ENCODE measurements around the gene FAAP100.

FAAP100 gene

GRCh38 chr17:81498953-81499600 lies 53.1 kb downstream of the FAAP100 start:
- TF ChIP-seq FOXP2 (optimal IDR thresholded peaks at IDR 0.05; ENCODE audit: borderline replicate concordance, extremely low read depth, extremely low read length, insufficient read depth) (no peak), TAF1 (IDR thresholded peaks at IDR 0.05; ENCODE audit: borderline replicate concordance, insufficient read depth, low read length) (no peak), REST (IDR thresholded peaks at IDR 0.05; ENCODE audit: insufficient read depth in 1 of 2, low read depth in 2 of 2, low read length in 2 of 2) (no peak), POLR2AphosphoS5 (IDR thresholded peaks at IDR 0.05; ENCODE audit: low read depth, low read length) (no peak), SIN3A (IDR thresholded peaks at IDR 0.05; ENCODE audit: borderline replicate concordance, insufficient read depth, low read length) (no peak)

DNA sequence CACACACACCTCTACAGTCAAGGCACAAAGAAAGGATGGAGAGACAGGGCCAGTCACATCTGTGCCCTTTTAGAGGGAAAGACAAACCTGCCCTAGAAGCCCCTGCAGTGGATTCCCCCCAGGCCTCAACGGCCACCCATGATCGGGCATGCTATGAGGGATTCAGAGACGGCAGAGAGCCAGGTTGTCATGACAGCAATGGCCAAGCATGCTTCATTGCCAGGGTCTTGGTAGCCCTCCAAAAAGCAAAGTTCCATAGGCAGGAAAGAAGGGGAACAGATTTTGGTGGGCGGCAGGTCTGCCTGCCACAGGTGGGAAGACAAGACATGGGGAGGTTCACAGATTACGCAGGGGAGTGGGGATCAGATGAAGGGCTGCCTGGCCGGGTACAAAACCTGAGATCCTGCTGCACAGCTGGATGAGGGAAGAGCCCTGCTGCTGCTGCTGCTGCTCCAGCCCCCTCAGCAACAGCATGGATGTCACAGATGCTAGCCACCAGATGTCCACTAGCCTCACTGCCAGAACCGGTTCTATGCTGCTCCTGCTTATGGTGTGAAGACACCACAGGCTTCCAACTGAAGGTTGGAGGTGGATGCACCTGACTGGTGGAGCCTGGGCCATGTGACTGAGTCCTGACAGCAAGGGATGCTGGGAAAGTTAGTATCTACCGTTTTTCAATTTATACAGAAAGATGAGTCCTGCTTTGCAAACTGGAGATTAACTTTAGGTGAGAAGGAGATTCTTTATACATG lies 57.4 kb downstream of the FAAP100 start:
- no peak for TF ChIP-seq REST (IDR thresholded peaks at IDR 0.05; ENCODE audit: insufficient read depth in 1 of 2, low read depth in 2 of 2, low read length in 2 of 2)
- TF ChIP-seq POLR2AphosphoS5 (IDR thresholded peaks at IDR 0.05; ENCODE audit: low read depth, low read length): 0 out of 2 replicates have a peak, but pooled peaks have one; percentile 25

GRCh38 chr17:81493198-81494038 lies 58.7 kb downstream of the FAAP100 start:
- TF ChIP-seq REST (IDR thresholded peaks at IDR 0.05; ENCODE audit: insufficient read depth in 1 of 2, low read depth in 2 of 2, low read length in 2 of 2) (no peak), SIN3A (IDR thresholded peaks at IDR 0.05; ENCODE audit: borderline replicate concordance, insufficient read depth, low read length) (no peak)

- TF ChIP-seq REST (IDR thresholded peaks at IDR 0.05; ENCODE audit: insufficient read depth in 1 of 2, low read depth in 2 of 2, low read length in 2 of 2): no peak
- no peak for TF ChIP-seq TAF1 (IDR thresholded peaks at IDR 0.05; ENCODE audit: borderline replicate concordance, insufficient read depth, low read length)
- no peak for TF ChIP-seq SIN3A (IDR thresholded peaks at IDR 0.05; ENCODE audit: borderline replicate concordance, insufficient read depth, low read length)
- no peak for TF ChIP-seq POLR2AphosphoS5 (IDR thresholded peaks at IDR 0.05; ENCODE audit: low read depth, low read length)
- no peak for TF ChIP-seq FOXP2 (optimal IDR thresholded peaks at IDR 0.05; ENCODE audit: borderline replicate concordance, extremely low read depth, extremely low read length, insufficient read depth)
Measured at GRCh38 chr17:81492706-81493105, 59.4 kb downstream of the FAAP100 start.
